Fibroblast of upper back skin (primary cell): ENCODE data around the gene LYPD8.

Experiments used
- DNase-seq: peaks from one replicate; pipeline ENCODE4 v3.0.0-alpha.2; 2013

The LYPD8 gene

GRCh38 chr1:248756636-248757035 is 1.1 kb upstream of the LYPD8 start:
- no peak for DNase-seq

- no peak for DNase-seq
These were observed 592 bp upstream of the LYPD8 start for GRCh38 chr1:248756151-248756550.

- no peak for DNase-seq
These were observed 1.8 kb downstream of the LYPD8 start for GRCh38 chr1:248753708-248754280.

- no peak for DNase-seq
These were observed 2.4 kb downstream of the LYPD8 start for GRCh38 chr1:248753029-248753594.

- DNase-seq = no peak
These were observed 3.2 kb downstream of the LYPD8 start for GRCh38 chr1:248752161-248753028.

GRCh38 chr1:248751635-248752034 is 3.9 kb downstream of the LYPD8 start:
- DNase-seq = no peak

- no peak for DNase-seq
These were observed 4.4 kb downstream of the LYPD8 start for GRCh38 chr1:248751142-248751541.

GRCh38 chr1:248750496-248750895 is 5.1 kb downstream of the LYPD8 start:
- no peak for DNase-seq

GRCh38 chr1:248748211-248748610 is 7.3 kb downstream of the LYPD8 start:
- no peak for DNase-seq

GRCh38 chr1:248740876-248741275 is 14.7 kb downstream of the LYPD8 start:
- no peak for DNase-seq

- no peak for DNase-seq
These were observed 15.9 kb downstream of the LYPD8 start for GRCh38 chr1:248739572-248740205.

- DNase-seq = no peak
These were observed 18.1 kb downstream of the LYPD8 start for GRCh38 chr1:248737457-248737856.

GRCh38 chr1:248736977-248737376 is 18.6 kb downstream of the LYPD8 start:
- DNase-seq = no peak

- no peak for DNase-seq
These were observed 22.0 kb downstream of the LYPD8 start for GRCh38 chr1:248733566-248733965.

GRCh38 chr1:248730507-248731335 is 24.8 kb downstream of the LYPD8 start:
- no peak for DNase-seq

GRCh38 chr1:248714248-248714647 is 41.3 kb downstream of the LYPD8 start:
- no peak for DNase-seq

- DNase-seq = no peak
These were observed 45.2 kb downstream of the LYPD8 start for GRCh38 chr1:248710305-248710900.

- no peak for DNase-seq
These were observed 51.0 kb downstream of the LYPD8 start for GRCh38 chr1:248704606-248705005.

- no peak for DNase-seq
These were observed 51.9 kb downstream of the LYPD8 start for GRCh38 chr1:248703674-248704073.

- no peak for DNase-seq
These were observed 52.8 kb downstream of the LYPD8 start, which contains the start of gene OR14I1 for GRCh38 chr1:248702714-248703113. OR14I1 (minus strand) TSS chr1:248702766.

- no peak for DNase-seq
These were observed 56.5 kb downstream of the LYPD8 start for GRCh38 chr1:248699099-248699498.

GRCh38 chr1:248697907-248698306 is 57.7 kb downstream of the LYPD8 start:
- no peak for DNase-seq
